GM18502 (cell line): Measurements from ENCODE around the gene FKBP4.

Source experiments
- ATAC-seq: cut with Tn5 transposase; IDR thresholded peaks from one replicate; pipeline ENCODE4 v1.9.1; 2021; ENCODE audit warnings: mild to moderate bottlenecking; ENCODE audit not compliant: unreplicated experiment, poor library complexity

Gene FKBP4

GRCh38 chr12:2842948-2843347 lies 48.2 kb downstream of the FKBP4 start:
- ATAC-seq: no peak

- ATAC-seq: no peak
These were observed 50.0 kb downstream of the FKBP4 start for GRCh38 chr12:2844786-2845185.

GRCh38 chr12:2845280-2845679 lies 50.5 kb downstream of the FKBP4 start:
- no peak for ATAC-seq

GRCh38 chr12:2851931-2852330 lies 57.2 kb downstream of the FKBP4 start:
- ATAC-seq: no peak

- no peak for ATAC-seq
These were observed 58.9 kb downstream of the FKBP4 start for GRCh38 chr12:2853626-2854025.
